H4 (cell line): Measurements from ENCODE around the gene CLDN2. TPM values are rescaled to one million over a fixed set of nuclear protein-coding genes. Genes with fewer than 3 reads are reported as not detected.

Source experiments
- DNase-seq: peaks from one replicate; pipeline ENCODE4 v3.0.0-alpha.2; 2015; ENCODE audit warnings: low spot score
- total RNA-seq: library from RNA; depleted of rRNA; stranded (reverse); fragments of >200 nt; shearing (Covaris generic); gene quantifications from 2 replicates; pipeline ENCODE4 v1.2.3, GENCODE V29; 2014

Gene CLDN2
- total RNA-seq, 1 experiment from 2014 or later = not detected

- no peak for DNase-seq
Observed at GRCh38 chrX:106921637-106922036, 1.4 kb downstream of the CLDN2 start.

DNA sequence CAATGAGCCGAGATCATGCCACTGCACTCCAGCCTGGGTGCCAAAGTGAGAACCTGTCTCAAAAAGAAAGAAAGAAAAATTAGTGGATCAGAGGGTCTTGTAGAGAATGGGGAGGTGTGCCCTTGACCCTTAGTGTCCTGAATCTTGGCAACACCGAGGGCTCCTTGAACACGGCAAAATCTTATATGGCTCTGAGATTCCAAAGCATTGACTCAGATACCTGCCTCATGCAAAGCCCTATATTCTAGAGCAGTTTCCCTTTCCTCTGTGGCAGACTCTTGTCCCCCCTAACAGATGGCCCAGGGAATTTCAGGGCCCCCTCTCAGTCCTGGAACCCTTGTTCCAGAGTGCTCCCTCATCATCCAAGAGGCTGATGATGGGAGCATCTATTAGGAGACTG is 6.8 kb downstream of the CLDN2 start:
- DNase-seq = no peak

DNA sequence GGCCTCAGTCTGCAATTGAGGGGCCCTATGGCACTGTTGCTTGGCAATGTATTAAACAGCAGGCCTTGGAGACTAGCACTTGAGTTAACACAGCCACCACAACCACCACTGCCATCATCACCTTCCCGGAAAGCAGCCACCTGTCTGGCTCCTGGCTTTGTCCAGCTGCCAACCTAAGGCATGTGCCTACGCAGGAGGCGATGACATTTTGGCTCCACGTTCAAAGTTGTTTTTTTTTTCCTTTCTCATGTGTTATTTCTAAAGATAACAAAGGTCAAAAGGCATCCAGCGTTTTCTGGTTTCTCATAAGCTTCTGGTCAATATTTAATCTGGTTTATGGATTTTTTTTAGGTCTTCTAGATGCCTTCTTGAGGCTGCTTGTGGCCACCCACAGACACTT is 7.5 kb downstream of the CLDN2 start:
- DNase-seq = no peak

GRCh38 chrX:106928227-106928626 is 8.0 kb downstream of the CLDN2 start:
- no peak for DNase-seq

DNA sequence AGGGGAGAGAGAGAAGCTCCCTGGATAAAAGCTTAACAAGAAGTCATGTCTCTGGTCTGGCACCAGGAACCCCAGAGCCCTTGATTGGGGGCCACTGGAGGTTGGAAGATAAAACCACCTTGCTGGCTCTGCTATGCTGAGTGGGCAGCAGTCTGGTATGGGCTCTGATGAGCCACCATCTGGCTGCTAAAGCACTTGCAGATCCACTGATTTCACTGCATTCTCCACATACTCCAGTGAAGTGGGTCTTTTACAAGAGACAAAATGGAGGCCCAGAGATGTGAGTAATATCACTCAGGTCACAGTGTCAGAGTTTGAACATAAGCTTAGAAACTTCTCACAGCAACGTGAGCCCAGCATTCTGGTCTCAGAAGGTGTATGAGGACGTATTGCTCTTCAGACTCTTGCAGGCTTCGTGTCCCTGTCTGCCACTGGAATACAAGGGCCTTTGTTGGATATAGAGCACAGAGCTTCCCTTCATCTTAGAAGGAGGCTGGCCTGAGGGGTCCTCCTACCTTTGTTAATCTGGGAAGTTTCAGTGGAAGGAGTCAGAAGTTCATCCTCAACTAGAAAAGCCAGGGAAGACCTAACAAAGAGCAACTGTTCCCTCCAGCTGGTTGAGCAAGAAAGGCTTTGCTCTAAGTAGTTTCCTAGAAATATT is 11.8 kb downstream of the CLDN2 start:
- no peak for DNase-seq

DNA sequence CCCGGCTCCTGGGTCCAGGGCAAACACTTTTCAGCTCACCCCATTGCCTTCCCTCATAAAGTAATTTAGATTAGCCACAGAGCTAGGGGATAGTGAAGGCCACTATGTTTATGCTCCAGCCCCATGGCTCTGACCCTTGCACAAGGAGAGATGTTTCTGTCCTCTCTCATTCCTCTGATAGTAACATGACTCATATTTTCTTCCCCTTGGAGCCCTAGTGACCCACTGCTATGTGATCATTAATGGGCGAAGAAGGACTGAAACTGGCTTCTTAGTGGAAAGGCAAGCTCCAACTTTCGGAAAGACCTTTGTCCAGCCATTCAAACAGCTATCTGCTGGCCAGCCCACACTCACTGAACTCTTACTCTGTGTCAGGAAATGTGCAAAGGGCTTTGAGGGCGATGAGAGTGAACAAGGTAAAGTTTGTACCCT is 12.3 kb downstream of the CLDN2 start:
- no peak for DNase-seq

DNA sequence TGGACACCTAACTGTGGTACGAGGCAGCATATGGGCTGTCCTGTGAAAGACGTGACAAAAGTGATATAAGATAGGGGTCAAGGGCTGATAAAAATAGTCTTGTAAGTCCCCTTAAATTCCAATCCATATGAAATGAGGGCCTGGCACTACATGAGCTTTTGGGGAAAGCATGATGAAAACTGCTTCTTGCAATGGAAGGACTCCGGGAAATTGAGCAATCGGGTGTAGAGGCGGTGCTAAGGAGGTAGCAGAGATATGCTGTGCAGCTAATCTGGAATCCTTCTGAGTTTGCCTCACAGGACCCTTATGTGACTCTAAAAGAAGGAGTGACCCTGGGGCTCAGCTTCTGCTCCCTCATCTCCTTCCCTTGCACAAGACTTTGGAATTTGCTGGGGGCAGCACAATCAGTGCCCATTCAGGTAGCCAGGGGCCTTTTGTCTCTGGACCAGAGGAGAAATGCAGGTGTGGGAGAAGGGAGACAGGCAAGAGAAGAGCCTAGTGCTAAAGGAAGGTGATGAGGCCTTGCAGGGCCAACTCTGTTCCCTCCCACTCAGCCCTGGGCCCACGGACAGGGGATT is 12.8 kb downstream of the CLDN2 start:
- DNase-seq = no peak

GRCh38 chrX:106933538-106933961 is 13.3 kb downstream of the CLDN2 start:
- no peak for DNase-seq

GRCh38 chrX:106935175-106935574 is 15.0 kb downstream of the CLDN2 start:
- DNase-seq = no peak

GRCh38 chrX:106936246-106936645 is 16.0 kb downstream of the CLDN2 start:
- DNase-seq = no peak

DNA sequence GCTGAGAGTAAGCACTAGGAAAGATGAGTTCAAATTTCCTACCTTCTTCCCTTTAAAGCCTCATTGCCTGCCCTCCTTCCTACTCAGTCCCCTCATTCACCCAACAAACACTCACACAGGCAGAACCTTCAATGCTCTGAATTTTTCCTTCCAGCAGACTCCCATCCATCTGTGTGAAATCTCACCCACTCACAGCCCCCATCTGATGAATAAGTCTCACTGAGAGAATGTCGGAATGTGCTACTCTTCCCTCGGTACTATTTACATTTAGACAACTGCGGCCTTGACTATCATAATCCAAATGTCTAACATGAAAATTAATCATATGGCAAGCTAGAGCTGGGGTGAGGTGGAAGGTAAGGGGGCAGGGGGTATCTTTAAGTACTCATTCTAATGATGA is 19.4 kb downstream of the CLDN2 start:
- DNase-seq = no peak

DNA sequence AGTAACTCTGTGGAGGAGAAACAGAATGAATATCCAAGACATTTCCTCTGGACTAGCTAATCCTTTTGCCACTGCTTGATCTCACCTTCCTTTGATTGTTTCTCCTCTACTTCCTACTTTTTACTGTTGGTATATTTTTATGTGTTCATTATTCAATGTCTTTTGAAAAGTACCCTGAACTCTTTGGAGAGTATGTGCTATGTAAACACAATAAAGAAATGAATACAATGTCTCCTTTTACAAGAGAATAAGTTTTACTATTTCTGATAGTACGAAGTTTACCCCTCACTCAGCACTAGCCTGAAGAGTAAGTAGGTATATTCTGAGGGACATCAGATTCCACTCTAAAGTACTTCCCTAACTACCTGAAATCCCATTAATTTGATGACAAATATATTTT is 19.9 kb downstream of the CLDN2 start:
- DNase-seq = no peak

DNA sequence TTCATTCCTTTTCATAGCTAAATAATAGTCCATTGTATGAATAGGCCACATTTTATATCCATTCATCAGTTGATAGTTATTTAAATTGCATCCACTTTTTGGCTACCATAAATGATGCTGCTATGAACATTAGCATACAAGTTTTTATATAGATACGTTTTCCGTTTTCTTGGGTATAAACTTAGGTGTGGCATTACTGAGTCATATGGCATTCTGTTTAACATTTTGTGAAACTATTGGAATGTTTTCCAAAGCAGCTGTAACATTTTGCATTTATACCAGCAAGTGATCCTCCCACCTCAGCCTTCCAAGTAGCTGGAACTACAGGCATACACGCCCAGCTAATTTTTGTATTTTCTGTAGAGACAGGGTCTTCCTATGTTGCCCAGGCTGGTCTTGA is 26.3 kb downstream of the CLDN2 start:
- no peak for DNase-seq

DNA sequence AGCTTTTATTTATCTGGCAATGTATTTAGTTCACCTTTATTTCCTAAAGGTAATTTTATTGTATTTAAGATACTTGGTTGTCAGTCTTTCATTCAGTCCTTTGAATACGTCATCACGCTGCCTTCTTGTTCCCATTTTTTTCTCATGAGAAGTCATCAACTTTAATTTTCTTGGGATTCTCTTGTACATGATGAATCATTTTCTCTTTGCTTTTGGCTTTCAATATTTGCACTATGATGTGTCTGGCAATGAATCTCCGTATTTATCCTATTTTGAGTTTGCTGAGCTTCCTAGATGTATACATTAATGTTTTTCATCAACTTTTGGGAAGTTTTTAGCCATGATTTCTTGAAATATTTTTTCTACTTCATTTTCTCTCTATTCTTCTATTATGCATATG is 28.4 kb downstream of the CLDN2 start:
- DNase-seq = no peak

- DNase-seq = no peak
Observed at GRCh38 chrX:106949366-106949765, 29.2 kb downstream of the CLDN2 start.

DNA sequence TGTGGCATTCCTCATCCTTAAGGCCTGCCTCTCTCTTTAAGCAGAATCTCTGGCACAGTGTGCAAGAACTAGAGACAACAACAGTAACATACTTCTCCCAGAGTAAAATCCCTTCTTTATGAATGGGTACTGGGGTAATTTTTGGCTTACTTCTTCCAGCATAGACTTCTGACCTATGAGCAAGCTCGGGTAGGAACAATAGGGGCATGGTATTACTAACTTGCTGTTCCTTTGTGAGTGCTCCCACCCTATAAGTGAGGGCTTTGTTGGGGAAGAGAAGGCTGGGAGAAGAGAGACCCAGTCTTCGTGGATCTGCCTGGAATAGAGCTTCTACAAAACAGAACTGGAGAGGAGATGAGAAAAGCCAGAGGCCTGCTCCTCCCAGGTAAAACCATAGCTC is 30.2 kb downstream of the CLDN2 start:
- DNase-seq = no peak

DNA sequence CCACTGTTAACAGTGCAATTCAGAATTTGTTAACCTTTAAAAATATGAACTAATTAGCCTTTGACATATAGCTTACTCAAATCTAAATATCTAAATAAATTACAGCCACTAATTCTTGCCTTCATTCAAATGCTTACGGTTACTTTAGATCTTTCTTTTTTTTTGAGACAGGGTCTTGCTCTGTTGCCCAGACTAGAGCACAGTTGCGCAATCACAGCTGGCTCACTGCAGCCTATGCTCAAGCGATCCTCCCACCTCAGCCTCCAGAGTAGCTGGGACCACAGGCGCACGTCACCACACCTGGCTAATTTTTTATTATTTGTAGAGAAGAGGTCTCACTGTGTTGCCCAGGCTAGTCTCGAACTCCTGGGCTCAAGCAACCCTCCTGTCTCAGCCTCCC is 31.0 kb downstream of the CLDN2 start:
- DNase-seq = no peak

DNA sequence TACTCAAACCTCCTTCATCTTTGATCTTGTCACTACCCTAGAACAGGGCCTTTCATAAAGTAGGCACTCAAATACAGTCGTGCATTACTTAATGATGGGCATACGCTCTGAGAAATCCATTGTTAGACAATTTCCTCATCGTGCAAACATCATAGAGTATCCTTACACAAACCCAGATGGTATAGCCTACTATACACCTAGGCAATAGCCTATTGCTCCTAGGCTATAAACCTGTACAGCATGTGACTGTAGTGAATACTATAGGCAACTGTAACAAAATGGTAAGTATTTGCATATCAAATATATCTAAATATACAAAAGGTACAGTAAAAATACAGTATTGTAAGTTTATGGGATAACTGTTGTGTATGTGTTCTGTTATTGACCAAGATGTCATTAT is 31.9 kb downstream of the CLDN2 start:
- no peak for DNase-seq

DNA sequence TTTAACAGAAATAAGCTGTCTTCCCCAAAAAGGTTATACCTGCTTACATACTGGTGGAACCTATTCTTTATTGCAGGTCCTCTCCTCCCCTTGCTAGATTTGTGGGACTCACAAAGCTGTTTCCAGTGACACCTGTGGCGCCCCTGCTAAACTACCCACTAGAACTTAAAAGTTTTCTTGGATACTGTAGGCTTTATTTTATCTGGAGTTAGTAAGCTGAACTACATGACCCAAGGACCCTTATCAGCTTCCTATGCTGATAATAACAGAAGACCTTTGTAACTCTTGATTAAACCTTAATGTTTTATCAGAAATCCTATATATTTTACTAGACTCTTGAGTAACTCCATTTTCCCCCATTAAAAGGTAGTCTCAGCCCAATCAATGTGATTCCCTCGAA is 32.3 kb downstream of the CLDN2 start:
- no peak for DNase-seq

DNA sequence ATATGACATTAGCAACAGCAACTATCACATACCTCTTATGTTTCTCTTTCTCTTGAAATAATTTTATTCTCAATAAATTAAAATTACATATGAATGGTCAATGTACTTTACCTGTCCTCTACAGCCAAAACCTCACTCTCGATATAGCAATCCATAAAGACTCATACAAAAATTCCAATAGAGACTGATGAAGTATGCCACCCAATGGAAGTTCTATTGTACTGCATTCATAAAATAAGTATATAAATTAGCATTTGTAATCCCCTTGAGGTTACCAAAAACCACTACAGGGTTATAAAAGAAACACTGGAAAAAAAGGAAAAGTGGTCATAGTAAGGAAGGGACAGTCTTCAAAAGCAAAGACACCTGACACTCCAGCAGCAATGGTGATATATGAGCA is 32.8 kb downstream of the CLDN2 start:
- no peak for DNase-seq

DNA sequence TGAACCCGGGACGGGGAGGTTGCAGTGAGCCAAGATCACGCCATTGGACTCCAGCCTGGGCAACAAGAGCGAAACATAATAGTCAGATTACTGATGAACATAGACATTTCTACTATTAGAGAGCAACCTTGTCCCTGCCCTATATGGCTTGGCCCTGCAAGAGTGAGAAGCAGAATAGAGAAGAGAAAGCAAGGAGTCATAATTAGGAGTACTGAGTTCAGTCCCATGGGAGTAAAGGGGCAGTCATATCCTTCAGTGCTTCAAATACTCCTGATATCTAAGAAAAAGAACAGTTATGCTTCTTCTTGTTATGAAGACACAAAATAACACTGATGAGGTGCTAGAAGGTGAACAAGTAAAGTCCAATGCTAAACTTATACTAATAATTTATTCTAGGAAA is 33.8 kb downstream of the CLDN2 start:
- no peak for DNase-seq

GRCh38 chrX:106955004-106955772 is 35.0 kb downstream of the CLDN2 start:
- DNase-seq = no peak

- DNase-seq = no peak
Observed at GRCh38 chrX:106957856-106958255, 37.7 kb downstream of the CLDN2 start.
